Left cardiac atrium (tissue), 4 donors: ENCODE data around the gene RPTOR. TPM values are rescaled to one million over a fixed set of nuclear protein-coding genes. Genes with fewer than 3 reads are reported as not detected.
A peak's percentile ranks its signal among the peaks of the same experiment; 100 is the strongest.
"Not testable (repeated sequence)": the region's sequence is repeated elsewhere in the genome, so short reads cannot be mapped to it uniquely, and the experiment has no call there.

ENCODE experiments used
- ATAC-seq, 2 donors: fragments of 200-7000 bp; cut with Tn5 transposase; one replicate each; pipeline ENCODE4 v1.9.1; 2020; ENCODE audit warnings: mild to moderate bottlenecking in 2 of 2, moderate library complexity in 2 of 2
- DNase-seq: peaks from one replicate; pipeline ENCODE4 v3.0.0-alpha.2; 2020
- intact Hi-C, 2 donors: fragments of 100-400 bp; cut with DNase I; formaldehyde crosslinking; loops; one replicate each; pipeline versions ENCODE4 v1.14.1 to v1.15.1; 2022 to 2023
- total RNA-seq, 2 donors: library from RNA; stranded (reverse); fragmentation: NEBNext Ultra II Directional; extraction: Animal tissue kit (Norgen Biotek cat#: 25700); gene quantifications; one replicate each; pipeline ENCODE4 v1.2.1, GENCODE V29; 2021
- donor health status: DM: no; HTN: yes; CAD: no.
- donor health status: DM: no; HTN: yes; CAD: no; lungs with severe emphysema.
- donor health status: DM: yes; HTN: yes; CAD: no.
- donor health status: Dilated cardiomyopathy.

Gene RPTOR
- total RNA-seq, 2 donors from 2014 or later = 18.9 to 22.9 TPM

DNA sequence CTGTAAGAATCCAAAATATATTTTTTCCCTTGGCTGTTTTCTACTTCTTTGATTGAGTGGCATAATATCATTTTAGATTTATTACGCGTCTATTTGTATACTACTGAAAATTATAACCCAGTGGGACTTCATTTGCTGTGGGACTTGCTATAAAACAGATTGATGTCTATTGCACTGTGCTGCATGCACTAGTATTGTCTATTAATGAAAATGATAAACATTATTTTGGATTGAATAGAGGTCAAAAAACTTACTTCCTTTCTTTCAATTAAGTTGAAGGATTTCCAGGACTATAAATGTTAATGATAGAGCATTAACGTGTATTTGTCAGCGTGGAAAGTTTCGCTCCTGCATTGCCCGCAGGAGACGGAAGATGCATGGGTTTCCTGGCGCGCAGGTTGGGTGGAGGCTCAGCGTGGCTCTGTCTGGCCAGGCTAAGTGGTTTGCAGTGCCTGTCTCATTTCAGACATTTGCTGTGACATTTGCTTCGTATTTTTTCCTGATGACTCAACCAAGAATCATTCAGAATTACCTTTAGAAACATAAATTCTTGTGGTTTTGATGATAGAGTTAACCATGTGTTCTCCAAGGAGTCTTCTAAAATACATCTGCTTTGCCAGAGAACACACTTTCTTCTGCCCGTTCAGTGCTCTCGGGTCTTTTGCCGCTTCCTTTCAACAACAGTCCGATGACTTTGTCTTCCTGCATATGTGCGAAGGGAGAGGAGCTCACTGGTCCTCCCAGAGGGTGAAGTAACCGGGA is 216.7 kb downstream of the RPTOR start:
- DNase-seq (no peak), ATAC-seq (no peak)
- intact Hi-C loops = no loop called here

DNA sequence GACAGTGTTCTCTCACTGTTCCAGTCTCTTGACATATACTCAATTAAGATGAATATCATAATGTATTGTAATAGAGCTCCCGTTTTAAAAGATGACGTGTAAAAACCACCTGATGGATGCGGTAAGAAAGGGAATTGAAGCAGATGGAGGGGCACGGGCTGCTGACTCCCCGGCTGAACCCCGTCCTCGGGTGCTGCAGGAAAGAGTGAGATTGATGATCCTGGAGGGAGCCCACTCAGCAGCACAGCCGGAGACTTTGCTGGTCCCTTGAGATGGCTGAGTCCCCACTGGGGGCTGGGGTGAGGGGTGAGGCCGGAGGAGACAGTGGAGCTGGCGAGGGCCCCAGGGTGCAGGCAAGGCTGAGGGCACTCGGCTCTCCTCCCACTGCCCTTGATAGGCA is 217.4 kb downstream of the RPTOR start:
- intact Hi-C loops = no loop called here
- DNase-seq (no peak), ATAC-seq (no peak)

DNA sequence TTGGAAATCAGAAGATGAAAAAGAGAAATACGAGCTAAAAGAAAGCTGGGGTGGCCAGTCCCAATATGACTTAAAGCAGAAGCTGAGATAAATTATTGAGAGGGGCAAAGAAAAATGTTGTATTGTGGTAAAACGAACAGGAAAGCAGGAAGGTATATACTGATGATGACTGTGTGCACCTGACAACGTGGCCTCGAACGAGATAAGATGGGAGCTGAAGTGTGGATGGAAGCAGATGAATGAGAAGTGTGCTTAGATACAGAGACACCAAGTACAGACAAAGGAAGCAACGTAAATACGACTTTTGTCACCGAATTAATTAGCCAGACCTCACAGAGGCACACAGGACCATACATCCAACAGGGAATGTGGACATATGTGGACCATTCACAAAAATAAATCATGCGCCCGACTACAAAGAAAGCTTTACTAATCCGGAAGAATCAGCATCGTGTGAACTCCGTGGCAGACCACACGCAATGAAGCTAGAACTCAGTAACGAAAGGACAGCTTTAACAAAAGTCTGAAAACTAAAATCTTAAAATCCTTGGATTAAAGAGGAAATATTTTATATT is 218.7 kb downstream of the RPTOR start:
- DNase-seq = no peak
- intact Hi-C loops = no loop called here
- no peak for ATAC-seq

DNA sequence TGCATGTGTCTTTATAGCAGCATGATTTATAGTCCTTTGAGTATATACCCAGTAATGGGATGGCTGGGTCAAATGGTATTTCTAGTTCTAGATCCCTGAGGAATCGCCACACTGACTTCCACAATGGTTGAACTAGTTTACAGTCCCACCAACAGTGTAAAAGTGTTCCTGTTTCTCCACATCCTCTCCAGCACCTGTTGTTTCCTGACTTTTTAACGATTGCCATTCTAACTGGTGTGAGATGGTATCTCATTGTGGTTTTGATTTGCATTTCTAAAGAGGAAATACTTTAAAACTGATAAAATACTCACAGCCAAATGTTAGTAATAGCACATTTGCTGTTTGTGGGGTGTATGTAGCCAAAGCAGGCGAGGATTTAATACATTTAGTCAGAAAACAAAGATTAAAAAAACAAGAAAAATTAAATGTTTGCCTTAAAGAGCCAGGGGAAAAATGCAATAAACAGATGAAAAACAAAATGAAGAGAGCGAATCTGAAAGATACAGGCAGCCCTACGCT is 220.0 kb downstream of the RPTOR start:
- intact Hi-C loops, DNase-seq, ATAC-seq: not testable (repeated sequence)

DNA sequence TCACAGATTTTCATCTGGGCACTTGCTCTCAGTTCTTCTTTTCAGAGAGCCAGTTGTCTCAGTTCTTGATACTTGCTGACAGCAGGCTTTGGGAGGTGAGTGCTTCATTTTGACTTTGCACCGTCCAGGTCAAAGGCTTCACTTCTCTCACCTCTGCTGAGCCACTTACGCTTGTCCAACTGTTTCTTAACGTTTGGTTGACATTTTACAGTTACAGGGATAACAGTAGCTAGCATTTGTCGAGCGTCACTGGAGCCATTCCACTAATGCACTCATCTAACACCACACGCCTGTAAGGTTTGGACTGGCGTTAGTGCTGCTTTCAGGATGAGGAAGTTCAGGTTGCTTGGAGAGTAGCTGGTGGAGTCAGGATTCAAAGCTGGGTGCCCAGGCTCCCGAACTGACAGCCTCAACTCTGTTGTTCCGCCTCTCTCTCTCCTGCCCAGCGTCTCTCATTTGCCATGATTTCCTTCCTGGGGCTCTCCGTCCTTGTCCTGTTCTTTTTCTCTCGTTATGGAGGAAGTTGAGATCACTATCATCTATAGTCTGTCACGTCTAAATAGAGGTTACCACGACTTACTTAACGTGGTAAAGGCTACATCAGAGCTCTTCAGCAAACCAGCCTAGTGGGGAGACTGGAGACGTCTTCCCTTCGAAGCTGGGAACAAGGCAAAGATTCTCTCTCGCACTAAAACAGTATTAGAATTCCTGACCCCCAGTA is 220.8 kb downstream of the RPTOR start:
- DNase-seq (no peak), ATAC-seq (peak in 1 of 2 donors; percentile 30)

DNA sequence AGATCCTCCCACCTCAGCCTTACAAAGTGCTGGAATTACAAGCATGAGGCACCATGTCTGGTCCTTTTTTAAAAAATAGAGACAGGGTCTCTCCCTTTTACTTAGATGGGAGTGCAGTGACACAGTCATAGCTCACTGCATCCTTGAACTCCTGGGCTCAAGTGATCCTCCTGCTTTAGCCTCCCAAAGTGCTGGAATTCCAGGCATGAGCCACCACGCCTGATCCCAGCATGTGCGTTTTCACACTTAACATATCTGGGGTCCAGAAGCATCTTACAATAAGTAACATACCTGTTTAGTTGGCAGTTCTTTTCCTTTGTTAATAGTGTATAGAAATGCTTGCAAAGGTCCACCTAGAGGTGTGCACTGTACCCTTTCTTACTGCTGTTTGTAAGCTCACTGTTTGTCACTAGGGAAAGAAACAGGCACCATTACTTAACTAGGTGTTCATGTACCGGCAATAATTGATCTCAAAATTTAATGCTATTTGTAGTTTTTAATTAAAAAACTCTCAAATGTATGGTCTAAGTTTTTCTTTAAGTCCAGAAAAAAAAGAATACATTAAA is 221.7 kb downstream of the RPTOR start:
- DNase-seq = no peak
- ATAC-seq = no peak
- intact Hi-C loops = no loop called here

More for the DNA sequence above, 220.8 kb downstream of the RPTOR start:
- intact Hi-C loops = no loop called here

DNA sequence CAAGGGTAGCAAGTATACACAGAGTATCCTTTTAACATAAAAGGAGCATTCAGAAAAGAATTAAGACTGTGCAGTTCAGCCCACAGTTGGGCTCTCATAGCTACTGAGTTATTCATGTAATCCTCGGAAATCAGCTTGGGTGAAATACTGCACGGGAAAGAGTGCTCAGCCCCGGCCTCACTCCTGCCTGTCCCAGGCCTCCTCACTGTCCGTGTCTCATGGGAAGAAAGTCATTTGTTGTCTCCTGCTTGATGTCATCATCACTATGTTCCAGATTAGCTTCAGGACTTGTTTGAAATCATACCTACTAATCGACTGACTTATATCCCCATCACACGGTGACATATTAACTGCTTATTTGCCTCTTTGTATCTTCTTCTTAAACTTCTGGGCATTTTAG is 223.8 kb downstream of the RPTOR start:
- intact Hi-C loops = no loop called here
- DNase-seq (no peak), ATAC-seq (no peak)

DNA sequence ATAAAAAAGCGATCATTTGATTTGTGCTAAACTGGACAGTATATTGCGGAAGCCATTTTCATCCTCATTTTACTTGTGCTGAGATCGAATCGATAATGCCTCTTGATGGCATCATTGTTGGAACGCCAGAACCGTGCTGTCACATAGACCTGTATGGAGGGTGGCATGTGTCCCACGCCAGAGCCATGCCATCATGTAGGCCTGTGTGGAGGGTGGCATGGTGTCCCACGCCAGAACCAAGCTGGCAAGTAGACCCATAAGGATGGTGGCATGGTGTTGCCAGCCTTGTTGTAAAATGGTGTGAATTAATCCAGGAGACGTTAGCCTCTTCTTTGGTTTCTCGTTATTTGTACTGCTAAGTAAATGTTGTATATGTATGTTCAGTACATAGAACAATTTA is 224.3 kb downstream of the RPTOR start:
- ATAC-seq (no peak), DNase-seq (no peak)
- intact Hi-C loops = no loop called here

DNA sequence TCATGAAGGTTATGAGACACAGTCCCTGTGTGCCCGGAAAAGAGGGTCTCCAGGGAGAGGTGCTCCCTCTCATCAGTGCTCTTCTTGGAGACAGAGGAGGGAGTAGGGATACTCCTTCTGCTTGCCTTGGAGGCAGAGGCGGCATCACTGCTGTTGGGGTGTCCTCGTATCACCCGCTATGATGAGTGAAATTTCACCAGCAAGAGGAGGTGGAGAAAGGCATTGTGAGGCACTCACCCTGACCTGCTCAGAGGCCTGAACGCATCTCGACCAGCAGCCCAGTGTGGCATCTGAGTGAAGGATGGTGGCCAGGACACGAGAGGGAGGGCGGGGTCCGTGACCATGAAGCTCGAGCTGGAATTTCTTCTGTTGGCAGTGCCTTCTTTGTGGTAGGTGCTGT is 224.9 kb downstream of the RPTOR start:
- DNase-seq (no peak), ATAC-seq (no peak)
- intact Hi-C loops = no loop called here

DNA sequence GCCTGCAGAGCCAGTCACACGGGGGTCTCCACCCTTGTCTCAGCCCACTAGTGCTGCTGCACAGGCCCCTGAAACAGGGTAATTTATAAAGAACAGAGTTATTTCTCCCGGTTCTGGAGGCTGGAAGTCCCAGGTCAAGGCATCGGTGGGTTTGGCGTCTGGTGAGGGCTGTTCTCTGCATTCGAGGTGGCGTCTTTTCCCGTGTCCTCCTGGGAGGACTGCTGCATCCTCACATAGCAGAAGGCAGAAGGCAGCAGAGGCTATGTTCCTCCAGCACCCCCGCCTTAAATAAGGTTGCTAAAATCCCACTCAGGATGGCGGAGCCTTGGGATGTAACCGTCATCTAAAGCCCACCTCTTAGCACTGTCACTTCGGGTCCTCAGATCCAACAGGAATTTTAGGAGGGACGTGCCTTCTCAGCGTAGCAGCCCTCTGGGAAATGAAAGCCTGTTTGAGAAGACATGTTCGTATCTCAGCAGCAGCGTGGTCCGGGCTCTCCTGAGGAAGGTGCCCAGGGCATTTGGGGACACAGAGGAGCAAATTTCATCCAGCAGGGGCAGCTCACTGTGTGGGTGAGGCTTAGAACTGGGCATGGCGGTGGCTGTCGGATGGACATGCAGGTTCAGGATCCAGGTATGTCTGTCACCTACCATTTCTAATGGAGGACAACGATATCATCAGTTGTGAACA is 225.4 kb downstream of the RPTOR start:
- DNase-seq (no peak), ATAC-seq (no peak)
- intact Hi-C loops = no loop called here

DNA sequence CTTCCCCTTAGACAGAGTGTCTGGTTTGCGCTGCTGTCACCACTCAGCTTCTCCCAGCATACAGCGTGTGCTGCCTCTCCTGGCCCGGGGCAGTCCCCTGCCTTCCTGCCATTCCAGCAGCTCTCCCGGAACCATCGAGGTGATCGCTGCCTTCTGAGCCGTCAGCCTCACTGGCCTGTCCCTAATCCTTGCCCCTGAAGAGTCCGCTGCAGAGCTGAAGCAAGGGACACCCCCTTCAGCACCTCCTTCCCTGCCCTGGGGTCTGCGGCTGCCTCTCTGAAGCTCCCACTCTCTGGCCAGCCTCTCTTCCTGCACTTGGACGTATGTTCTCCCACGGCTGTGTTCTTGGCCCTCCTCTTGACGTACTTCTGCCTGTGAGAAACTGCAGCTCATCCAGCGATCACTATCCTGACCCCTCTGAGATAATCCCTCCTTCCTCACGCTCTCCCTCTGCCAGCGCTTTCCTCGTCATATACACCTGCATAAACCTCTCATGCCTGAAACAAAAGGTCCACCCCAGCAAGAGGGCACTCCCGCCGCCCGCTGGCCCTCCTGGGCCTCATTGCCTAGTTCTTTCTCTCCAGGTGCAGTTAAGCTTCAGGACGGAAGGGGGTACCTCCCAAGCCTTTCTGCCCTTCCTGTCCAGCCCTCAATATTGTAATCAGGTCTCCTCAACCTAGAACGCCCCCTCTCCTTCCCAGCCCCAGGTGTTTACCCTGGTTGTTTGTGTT is 226.4 kb downstream of the RPTOR start:
- intact Hi-C loops = no loop called here
- ATAC-seq (no peak), DNase-seq (no peak)

DNA sequence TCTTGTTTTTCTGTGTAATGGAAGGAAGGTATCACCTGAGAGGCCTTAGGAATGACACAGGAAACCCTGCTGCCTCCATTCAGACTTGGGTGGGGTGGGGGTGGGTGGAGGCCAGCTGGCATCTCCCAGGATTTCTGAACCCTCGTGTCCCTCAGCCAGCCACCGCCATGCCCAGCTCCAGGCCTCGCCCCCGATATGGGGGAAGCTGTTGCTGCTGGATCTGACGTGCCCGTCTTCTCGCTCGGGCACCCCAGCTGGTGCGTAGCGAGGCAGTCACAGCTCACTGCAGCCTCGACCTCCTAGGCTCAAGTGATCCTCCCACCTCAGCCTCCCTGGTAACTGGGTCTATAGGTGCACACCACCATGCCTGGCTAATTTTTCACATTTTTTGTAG is 227.0 kb downstream of the RPTOR start:
- intact Hi-C loops = no loop called here
- ATAC-seq = no peak
- DNase-seq = no peak

DNA sequence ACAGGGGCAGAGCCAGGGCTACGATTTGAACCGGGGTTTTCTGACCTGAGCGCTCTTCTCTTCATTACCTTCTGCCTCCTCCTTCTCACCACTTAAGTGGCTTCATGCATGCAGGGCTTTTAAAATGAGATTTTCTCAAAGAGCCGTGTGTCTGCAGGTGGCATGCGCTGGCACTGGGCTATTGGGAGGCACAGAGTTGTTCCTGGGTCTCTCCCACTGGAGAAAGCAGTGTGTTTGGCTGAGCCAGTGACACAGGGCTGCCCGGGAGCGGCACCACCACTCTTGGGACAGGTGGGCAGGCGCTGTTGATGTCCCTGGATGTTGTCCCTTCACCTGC is 228.2 kb downstream of the RPTOR start:
- intact Hi-C loops = no loop called here
- ATAC-seq (no peak), DNase-seq (no peak)

DNA sequence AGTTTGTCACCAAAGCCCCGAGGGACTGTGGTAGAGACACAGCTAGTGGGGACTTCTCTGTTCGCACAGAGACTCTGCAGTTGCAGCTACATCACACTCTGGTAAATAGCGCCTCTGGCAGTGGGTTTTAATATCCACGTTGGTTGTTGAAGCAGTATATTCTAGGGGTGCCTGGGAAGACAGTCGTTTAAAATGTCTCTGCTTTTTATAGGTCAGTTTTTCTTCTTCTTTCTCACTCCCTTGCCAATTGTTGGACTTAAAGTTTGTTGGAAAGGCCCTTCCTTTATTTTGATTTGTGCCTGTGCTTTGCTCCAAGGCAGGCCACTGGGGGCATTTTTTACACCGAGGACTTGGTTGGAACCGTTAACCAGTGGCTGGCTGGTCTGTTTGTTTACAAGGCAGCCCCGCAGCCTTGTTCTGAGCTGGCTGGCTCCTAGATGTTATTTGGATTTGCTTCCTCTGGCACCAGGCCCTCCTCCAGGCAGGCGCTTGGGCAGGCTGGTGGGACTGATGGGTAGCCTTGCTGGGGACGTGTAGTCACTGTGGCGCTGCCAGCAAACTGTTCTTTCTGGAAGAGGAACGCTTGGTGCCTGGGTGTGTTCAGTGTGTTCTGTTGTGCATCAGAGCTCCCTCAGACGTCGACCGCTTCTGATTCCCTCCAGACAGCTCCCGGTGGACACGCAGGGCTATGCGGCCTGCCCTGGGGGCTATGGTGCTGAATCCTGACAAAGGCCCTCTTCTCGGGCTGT is 228.8 kb downstream of the RPTOR start:
- intact Hi-C loops = no loop called here
- no peak for DNase-seq
- peak; percentile 54 to 73 for ATAC-seq

DNA sequence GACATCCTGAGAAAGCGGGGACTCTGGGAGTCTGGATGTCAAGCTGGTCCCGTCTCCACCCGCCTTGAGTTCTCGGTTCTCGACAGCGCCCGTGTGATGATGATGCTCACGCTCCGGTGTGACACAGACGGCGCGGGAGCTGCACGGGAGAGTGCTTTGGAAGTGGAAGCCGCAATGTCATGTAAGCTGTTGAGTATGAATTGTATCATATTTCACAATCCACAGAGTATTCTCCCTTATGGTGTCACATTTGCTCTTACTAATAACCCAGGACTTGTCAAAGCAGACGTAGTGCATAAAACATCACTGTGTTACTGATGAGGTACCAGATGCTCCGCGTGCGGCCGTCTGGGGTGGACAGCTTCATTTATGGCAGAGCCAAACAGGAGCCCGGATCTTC is 229.5 kb downstream of the RPTOR start:
- ATAC-seq = no peak
- intact Hi-C loops = no loop called here
- DNase-seq = no peak

DNA sequence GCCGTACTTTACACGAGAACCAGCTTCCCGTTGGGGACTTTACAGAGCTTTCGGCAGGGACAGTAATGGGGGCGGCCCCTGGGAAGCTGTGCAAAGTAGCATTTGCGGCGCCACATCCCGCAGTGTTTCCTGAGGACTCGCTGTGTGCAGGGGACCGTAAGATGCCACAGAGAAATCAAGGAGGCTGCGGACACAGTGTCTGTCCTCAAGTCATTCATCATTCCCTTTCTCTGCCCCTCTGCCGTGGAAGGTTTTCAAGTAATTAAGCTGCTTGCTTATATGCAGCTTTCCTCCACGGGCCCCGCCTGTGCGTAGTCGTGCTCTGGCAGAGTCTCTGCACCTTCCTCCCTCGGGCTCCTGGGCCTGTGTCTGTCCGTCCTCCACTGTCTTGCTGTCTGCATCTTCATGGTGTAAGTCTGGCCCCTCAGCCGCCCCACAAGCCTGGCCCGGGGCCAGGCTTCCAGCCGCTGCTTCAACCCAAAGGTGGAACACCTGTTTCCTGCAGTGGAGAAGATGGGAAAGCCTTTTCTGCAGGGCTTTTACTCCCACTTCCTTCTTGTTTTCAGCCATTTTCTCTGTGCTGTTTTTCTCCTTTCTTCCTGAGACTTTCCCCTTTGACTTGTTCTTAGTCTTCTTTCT is 230.1 kb downstream of the RPTOR start:
- DNase-seq = no peak
- intact Hi-C loops = no loop called here

DNA sequence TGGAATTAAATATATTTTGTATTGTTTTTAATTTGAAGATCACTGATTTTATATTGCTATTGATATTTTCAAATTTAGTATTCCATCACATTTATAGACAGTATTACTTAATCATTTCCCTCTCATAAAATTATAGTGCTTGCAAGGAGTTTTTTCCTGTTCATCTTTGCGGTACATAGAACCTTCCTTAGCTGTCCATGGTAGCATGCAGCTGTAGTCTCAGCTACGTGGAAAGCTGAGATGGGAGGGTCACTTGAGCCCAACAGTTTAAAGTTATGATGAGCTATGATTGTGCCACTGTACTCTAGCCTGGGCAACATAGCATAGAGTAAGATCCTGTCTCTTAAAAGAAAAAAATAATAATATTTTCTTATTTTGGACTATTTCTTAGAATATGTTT is 231.2 kb downstream of the RPTOR start:
- intact Hi-C loops = no loop called here
- no peak for DNase-seq
- ATAC-seq = no peak

More for the DNA sequence above, 230.1 kb downstream of the RPTOR start:
- no peak for ATAC-seq

DNA sequence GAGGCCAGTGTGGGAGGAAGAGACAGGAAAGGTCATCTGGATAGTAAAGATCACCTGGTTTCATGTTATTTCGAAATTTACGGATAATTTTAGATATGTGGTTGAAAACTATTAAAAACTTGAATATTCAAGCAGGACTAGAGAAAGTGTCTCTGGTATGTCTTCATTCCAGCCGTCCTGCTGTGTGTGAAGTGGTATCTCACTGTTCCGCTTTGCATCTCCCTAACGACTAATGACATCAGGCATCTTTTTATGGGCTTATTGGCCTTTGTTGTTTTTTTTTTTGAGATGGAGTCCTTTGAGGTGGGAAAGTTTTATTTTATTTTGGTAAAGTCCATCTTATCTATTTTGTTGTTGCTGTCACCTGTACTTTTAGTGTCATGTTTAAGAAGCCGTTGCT is 232.6 kb downstream of the RPTOR start:
- intact Hi-C loops = no loop called here
- no peak for ATAC-seq
- no peak for DNase-seq
